ENCODE measurements around the gene ZIC4. TPM values are rescaled to one million over a fixed set of nuclear protein-coding genes. Genes with fewer than 3 reads are reported as not detected.

ZIC4 gene
- total and polyA plus RNA-seq, 4 donors, result 0.06 TPM; not detected in 3

GRCh38 chr3:147403511-147403910 is 2.8 kb downstream of the ZIC4 start:
- H3K27me3 ChIP-seq (ENCODE audit: control insufficient read depth in 4 of 4, insufficient read depth in 4 of 4, low read length in 3 of 4), result peaks cover 0 to 23% (median 6%) of the 10 kb centered on the region in 4 donors
- 55% methylated on average over 5 of the region's 5 CpGs for WGBS
- no peak overlapping the region for H3K4me3 ChIP-seq (ENCODE audit: low read depth in 1 of 3, low read length in 3 of 3)
- no peak overlapping the region for H3K9ac ChIP-seq (ENCODE audit: low read depth in 1 of 2, low read length in 2 of 2)
- H3K4me1 ChIP-seq (ENCODE audit: control insufficient read depth in 4 of 4, insufficient read depth in 4 of 4, low read length in 3 of 4), result peaks cover 0 to 8% (median 0%) of the 10 kb centered on the region in 4 donors
- no peak overlapping the region for H3K27ac ChIP-seq (ENCODE audit: low read depth in 1 of 2, low read length in 2 of 2)
- no peak for TF ChIP-seq FOXA2 (IDR thresholded peaks at IDR 0.05)
- TF ChIP-seq NR2F2 (IDR thresholded peaks at IDR 0.05), result no peak
- TF ChIP-seq FOXA1 (IDR thresholded peaks at IDR 0.05), result no peak
- no peak for TF ChIP-seq RXRA (IDR thresholded peaks at IDR 0.05)
- no peak for TF ChIP-seq REST (IDR thresholded peaks at IDR 0.05)
- no peak for DNase-seq (ENCODE audit: low spot score)
- no peaks in the 10 kb centered on the region for H3K36me3 ChIP-seq (ENCODE audit: control insufficient read depth in 4 of 4, insufficient read depth in 3 of 4, low read depth in 1 of 4, low read length in 3 of 4)
- peaks cover 0 to 4% (median 2%) of the 10 kb centered on the region in 4 donors for H3K9me3 ChIP-seq (ENCODE audit: control insufficient read depth in 4 of 4, low read length in 3 of 4)

GRCh38 chr3:147402159-147402558 is 4.2 kb downstream of the ZIC4 start:
- TF ChIP-seq HNF4A (conservative IDR thresholded peaks at IDR 0.05), result no peak
- TF ChIP-seq RXRA (IDR thresholded peaks at IDR 0.05), result no peak
- no peak for TF ChIP-seq SP1 (IDR thresholded peaks at IDR 0.05)
- no peak for TF ChIP-seq REST (IDR thresholded peaks at IDR 0.05)
- no peak for TF ChIP-seq TAF1 (conservative IDR thresholded peaks at IDR 0.05)
- TF ChIP-seq YY1 (IDR thresholded peaks at IDR 0.05), result no peak
- TF ChIP-seq FOXA1 (IDR thresholded peaks at IDR 0.05), result no peak
- TF ChIP-seq MAX (IDR thresholded peaks at IDR 0.05), result no peak
- no peak for TF ChIP-seq EGR1 (IDR thresholded peaks at IDR 0.05; ENCODE audit: low read depth in 2 of 2)
- TF ChIP-seq ATF3 (IDR thresholded peaks at IDR 0.05), result no peak
- TF ChIP-seq ZBTB33 (IDR thresholded peaks at IDR 0.05), result no peak
- TF ChIP-seq FOXA2 (IDR thresholded peaks at IDR 0.05), result no peak
- Histone ChIP-seq H3K4me1 (ENCODE audit: control insufficient read depth in 4 of 4, insufficient read depth in 4 of 4, low read length in 3 of 4) (peaks cover 2 to 11% (median 6%) of the 10 kb centered on the region in 4 donors), H3K27me3 (ENCODE audit: control insufficient read depth in 4 of 4, insufficient read depth in 4 of 4, low read length in 3 of 4) (peaks cover 0 to 17% (median 6%) of the 10 kb centered on the region in 4 donors), H3K9ac (ENCODE audit: low read depth in 1 of 2, low read length in 2 of 2) (no peak overlapping the region), H3K27ac (ENCODE audit: low read depth in 1 of 2, low read length in 2 of 2) (no peak overlapping the region), H3K9me3 (ENCODE audit: control insufficient read depth in 4 of 4, low read length in 3 of 4) (peaks cover 0 to under 1% (median 0%) of the 10 kb centered on the region in 4 donors), H3K4me3 (ENCODE audit: low read depth in 1 of 3, low read length in 3 of 3) (no peak overlapping the region), H3K36me3 (ENCODE audit: control insufficient read depth in 4 of 4, insufficient read depth in 3 of 4, low read depth in 1 of 4, low read length in 3 of 4) (no peaks in the 10 kb centered on the region)
- WGBS, result 30% methylated on average over 5 of the region's 5 CpGs
- no peak for DNase-seq (ENCODE audit: low spot score)
